Trophoblast cell (in vitro differentiated cells and primary cell): Measurements from ENCODE around the gene FBRSL1.

Experiments
- DNase-seq, 2 donors: peaks; one replicate each; pipeline ENCODE4 v3.0.0-alpha.2; 2016
- H2AFZ ChIP-seq: 2 replicates; pipeline ENCODE4 v1.6.1; 2013; ENCODE audit warnings: low read length, moderate library complexity, mild to moderate bottlenecking; ENCODE audit not compliant: insufficient read depth, poor library complexity
- H2AK5ac ChIP-seq: 2 replicates; pipeline ENCODE4 v1.6.1; 2013; ENCODE audit warnings: mild to moderate bottlenecking, low read length
- H2BK120ac ChIP-seq: 2 replicates; pipeline ENCODE4 v1.6.1; 2013; ENCODE audit warnings: low read length, mild to moderate bottlenecking, moderate library complexity; ENCODE audit not compliant: insufficient read depth, poor library complexity
- H2BK12ac ChIP-seq: 2 replicates; pipeline ENCODE4 v1.6.1; 2013; ENCODE audit warnings: mild to moderate bottlenecking, low read length, moderate library complexity
- H2BK5ac ChIP-seq: 2 replicates; pipeline ENCODE4 v1.6.1; 2013; ENCODE audit warnings: low read length, low read depth, moderate library complexity, mild to moderate bottlenecking; ENCODE audit not compliant: poor library complexity
- H3K14ac ChIP-seq: 2 replicates; pipeline ENCODE4 v1.6.1; 2013; ENCODE audit warnings: mild to moderate bottlenecking, low read length
- H3K18ac ChIP-seq: 2 replicates; pipeline ENCODE4 v1.6.1; 2013; ENCODE audit warnings: mild to moderate bottlenecking, low read length
- H3K23ac ChIP-seq: 2 replicates; pipeline ENCODE4 v1.6.1; 2013; ENCODE audit warnings: low read length
- H3K27ac ChIP-seq: 2 replicates; pipeline ENCODE4 v1.5.1; 2013; ENCODE audit warnings: low read depth, mild to moderate bottlenecking, inconsistent platforms, low read length, moderate library complexity
- H3K27me3 ChIP-seq: 2 replicates; pipeline ENCODE4 v1.6.1; 2013; ENCODE audit warnings: inconsistent platforms, mild to moderate bottlenecking, low read length, moderate library complexity; ENCODE audit not compliant: insufficient read depth
- H3K36me3 ChIP-seq, 2 experiments: 1 replicate in 1 of 2; 2 replicates in 1 of 2; pipeline ENCODE4 v1.6.1; 2013; ENCODE audit warnings: low read length in 2 of 2, mild to moderate bottlenecking in 2 of 2, moderate library complexity in 1 of 2; ENCODE audit not compliant: insufficient read depth in 2 of 2, control insufficient read depth in 1 of 2
- H3K4ac ChIP-seq: 2 replicates; pipeline ENCODE4 v1.6.1; 2013; ENCODE audit warnings: low read depth, mild to moderate bottlenecking, low read length, moderate library complexity
- H3K4me1 ChIP-seq, 2 experiments: 1 replicate in 1 of 2; 2 replicates in 1 of 2; pipeline ENCODE4 v1.6.1; 2013; ENCODE audit warnings: low read length in 2 of 2, mild to moderate bottlenecking in 2 of 2, moderate library complexity in 1 of 2; ENCODE audit not compliant: insufficient read depth in 2 of 2, control insufficient read depth in 1 of 2
- H3K4me2 ChIP-seq: 2 replicates; pipeline ENCODE4 v1.6.1; 2013; ENCODE audit warnings: inconsistent platforms, mild to moderate bottlenecking, low read length, moderate library complexity
- H3K4me3 ChIP-seq: 2 replicates; pipeline ENCODE4 v1.5.1; 2013; ENCODE audit warnings: mild to moderate bottlenecking, low read depth, low read length, inconsistent platforms
- H3K79me1 ChIP-seq: one replicate; pipeline ENCODE4 v1.6.1; 2013; ENCODE audit warnings: low read length
- H3K79me2 ChIP-seq: 2 replicates; pipeline ENCODE4 v1.6.1; 2013; ENCODE audit warnings: low read length, mild to moderate bottlenecking; ENCODE audit not compliant: control insufficient read depth, insufficient read depth, poor library complexity
- H3K9ac ChIP-seq: 2 replicates; pipeline ENCODE4 v1.6.1; 2013; ENCODE audit warnings: mild to moderate bottlenecking, low read length
- H3K9me3 ChIP-seq: 2 replicates; pipeline ENCODE4 v1.6.1; 2013; ENCODE audit warnings: low read depth, mild to moderate bottlenecking, control low read depth, inconsistent platforms, low read length; ENCODE audit not compliant: insufficient read depth
- H4K12ac ChIP-seq: 2 replicates; pipeline ENCODE4 v1.6.1; 2013; ENCODE audit warnings: low read depth, mild to moderate bottlenecking, low read length, moderate library complexity
- H4K8ac ChIP-seq: 2 replicates; pipeline ENCODE4 v1.6.1; 2013; ENCODE audit warnings: low read depth, mild to moderate bottlenecking, low read length, moderate library complexity
- H4K91ac ChIP-seq: one replicate; pipeline ENCODE4 v1.6.1; 2013; ENCODE audit warnings: low read depth, mild to moderate bottlenecking, low read length, moderate library complexity
- WGBS: extraction: QIAGEN DNeasy Blood & Tissue Kit; methylation state at CpG from one replicate; pipeline ENCODE4 v1.1.7; 2013; ENCODE audit warnings: missing lambda C conversion rate; ENCODE audit not compliant: insufficient read length, insufficient coverage; ENCODE audit errors: extremely low coverage; 5-methylcytosine and 5-hydroxymethylcytosine counted together

The FBRSL1 gene

DNA sequence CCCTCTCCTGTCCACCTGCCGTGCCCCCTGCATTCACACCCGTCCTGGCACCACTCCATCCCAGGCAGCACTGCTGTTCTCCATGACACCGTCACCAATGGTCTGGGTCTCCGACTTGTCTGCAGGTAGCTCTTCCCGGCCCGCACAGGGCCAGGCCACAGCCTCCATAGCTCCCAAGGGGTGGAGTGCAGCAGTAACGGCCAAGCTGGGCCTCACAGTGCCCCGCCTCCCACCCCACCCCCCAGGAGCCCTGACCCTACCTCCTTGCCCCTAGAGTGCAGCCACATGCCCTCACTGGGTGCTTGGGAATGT, 12.9 kb downstream of the FBRSL1 start:
- no peak for DNase-seq
- Histone ChIP-seq H3K23ac (no peak overlapping the region), H3K4me2 (no peak overlapping the region), H2AK5ac (no peak overlapping the region), H3K36me3 (no peaks in the 10 kb centered on the region), H3K27me3 (no peaks in the 10 kb centered on the region), H3K27ac (no peak overlapping the region), H3K18ac (no peak overlapping the region), H3K4me1 (peaks cover 10 to 33% of the 10 kb centered on the region in 2 experiments), H2BK120ac (no peak overlapping the region), H2AFZ (no peak overlapping the region), H3K79me1 (no peaks in the 10 kb centered on the region), H3K4ac (no peak overlapping the region), H3K4me3 (no peak overlapping the region), H2BK12ac (no peak overlapping the region), H3K9ac (no peak overlapping the region), H4K91ac (no peak overlapping the region), H3K79me2 (peaks cover 26% of the 10 kb centered on the region), H4K12ac (no peak overlapping the region), H3K9me3 (no peaks in the 10 kb centered on the region), H3K14ac (no peak overlapping the region), H4K8ac (no peak overlapping the region), H2BK5ac (no peak overlapping the region)
- no CpG with 5 or more reads among the region's 8 CpGs for WGBS

DNA sequence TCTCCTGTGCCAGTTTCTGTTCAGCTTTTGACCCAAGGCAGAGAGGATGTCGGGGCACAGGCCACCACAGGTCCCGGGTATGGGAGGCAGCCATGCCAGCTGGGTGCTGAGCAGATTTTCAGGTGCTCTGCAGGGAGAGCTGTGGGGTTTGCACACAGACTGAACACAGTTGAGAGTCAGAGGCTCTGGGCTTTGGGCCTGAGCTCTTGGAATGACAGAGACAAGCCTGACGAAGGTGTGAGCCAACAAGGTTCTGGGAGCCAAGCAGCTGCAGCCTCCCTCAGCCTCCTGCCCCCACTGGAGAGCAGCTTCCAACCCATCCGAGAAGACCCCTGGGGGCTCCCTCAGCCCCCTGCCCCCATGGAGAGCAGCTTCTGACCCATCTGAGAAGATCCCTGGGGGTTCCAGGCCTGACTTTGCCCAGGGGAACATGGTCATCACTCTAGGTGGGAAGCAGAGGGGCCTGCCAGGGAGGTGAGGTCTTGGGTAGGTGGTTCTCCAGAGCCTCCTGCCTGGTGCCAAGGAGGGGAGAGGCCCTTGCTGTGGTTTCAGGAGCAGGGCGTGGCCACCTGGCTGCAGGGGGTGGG, 13.8 kb downstream of the FBRSL1 start:
- Histone ChIP-seq H2BK5ac (no peak overlapping the region), H2AFZ (no peak overlapping the region), H2BK120ac (no peak overlapping the region), H3K27ac (no peak overlapping the region), H4K12ac (no peak overlapping the region), H3K9ac (no peak overlapping the region), H3K36me3 (peaks cover 6% of the 10 kb centered on the region in 2 experiments), H3K79me2 (peaks cover 18% of the 10 kb centered on the region), H2AK5ac (no peak overlapping the region), H3K18ac (no peak overlapping the region), H2BK12ac (no peak overlapping the region), H3K4me3 (no peak overlapping the region), H4K91ac (no peak overlapping the region), H3K27me3 (no peaks in the 10 kb centered on the region), H3K79me1 (no peaks in the 10 kb centered on the region), H3K4me1 (peaks cover 9 to 33% of the 10 kb centered on the region in 2 experiments), H3K4me2 (no peak overlapping the region), H3K4ac (peak overlapping the region; percentile 31), H3K23ac (no peak overlapping the region), H3K9me3 (no peaks in the 10 kb centered on the region), H3K14ac (no peak overlapping the region), H4K8ac (no peak overlapping the region)
- DNase-seq: no peak
- WGBS: no CpG with 5 or more reads among the region's 5 CpGs

DNA sequence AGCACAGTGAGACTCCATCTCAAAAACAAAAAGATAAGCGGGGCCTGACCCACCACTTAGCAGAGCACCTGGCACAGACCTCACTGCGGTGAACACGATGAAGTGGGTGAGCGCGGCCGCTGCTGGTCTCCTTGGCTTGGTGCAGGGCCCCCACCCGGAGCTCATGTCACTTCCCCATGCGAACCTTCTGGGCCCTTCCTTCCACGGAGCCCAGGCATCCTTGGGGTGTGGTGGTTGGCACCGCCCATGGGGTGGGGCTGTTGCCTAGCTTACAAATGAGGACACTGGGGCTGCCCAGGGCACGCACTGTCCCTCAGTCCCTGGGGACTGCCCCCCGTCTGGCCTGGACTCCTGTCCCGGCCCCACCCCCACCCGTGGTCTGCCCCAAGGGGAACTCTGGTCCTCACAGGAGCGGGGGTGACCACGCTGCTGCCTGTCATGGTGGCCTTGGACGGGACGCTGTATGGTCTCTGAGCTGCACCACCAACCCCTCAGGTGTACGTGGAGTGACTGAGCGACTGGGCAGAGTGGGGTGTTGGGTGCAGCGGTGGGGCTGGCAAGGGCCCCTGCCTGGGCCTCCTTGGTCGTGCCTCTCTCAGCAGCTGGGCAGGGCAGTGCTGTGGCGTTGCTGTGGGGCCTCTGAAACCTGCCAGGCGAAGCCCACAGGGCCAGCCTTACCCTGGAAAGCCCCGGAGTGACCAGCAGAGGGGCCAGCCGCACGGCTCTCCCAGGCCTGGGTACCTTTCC, 15.3 kb downstream of the FBRSL1 start:
- Histone ChIP-seq H3K18ac (peak overlapping the region; percentile 11), H4K91ac (no peak overlapping the region), H3K9ac (no peak overlapping the region), H3K79me2 (peaks cover 12% of the 10 kb centered on the region), H2BK120ac (no peak overlapping the region), H2AFZ (no peak overlapping the region), H3K9me3 (no peaks in the 10 kb centered on the region), H3K23ac (no peak overlapping the region), H3K4me2 (no peak overlapping the region), H3K36me3 (peaks cover 8 to 9% of the 10 kb centered on the region in 2 experiments), H4K8ac (no peak overlapping the region), H3K4me1 (peaks cover 5 to 28% of the 10 kb centered on the region in 2 experiments), H2BK5ac (no peak overlapping the region), H3K14ac (no peak overlapping the region), H3K4me3 (no peak overlapping the region), H2BK12ac (no peak overlapping the region), H3K79me1 (no peaks in the 10 kb centered on the region), H3K4ac (peak overlapping the region; percentile 69), H3K27ac (no peak overlapping the region), H4K12ac (no peak overlapping the region), H2AK5ac (no peak overlapping the region), H3K27me3 (no peaks in the 10 kb centered on the region)
- WGBS: no CpG with 5 or more reads among the region's 27 CpGs
- no peak for DNase-seq

DNA sequence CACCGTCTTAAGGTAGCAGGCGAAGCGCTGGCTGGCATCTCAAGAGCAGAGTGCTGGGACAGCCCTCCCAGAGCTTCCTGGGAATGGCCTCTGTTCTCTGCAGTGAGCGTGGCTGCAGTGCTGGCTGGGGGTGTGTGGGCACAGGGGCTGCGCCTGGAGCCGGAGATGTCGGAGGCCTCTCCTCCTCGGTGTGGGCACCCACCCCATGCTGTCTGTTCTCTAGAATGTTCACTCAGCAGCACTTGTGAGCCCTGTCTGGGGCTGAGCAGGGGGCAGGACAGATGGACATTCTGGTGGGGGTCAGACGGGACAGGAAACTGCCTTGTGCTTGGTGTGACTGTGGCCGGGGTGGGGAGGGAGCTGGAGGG, 15.9 kb downstream of the FBRSL1 start:
- peak overlapping the region; percentile 14 for H3K18ac ChIP-seq
- no peak overlapping the region for H2BK5ac ChIP-seq
- no peak overlapping the region for H3K9ac ChIP-seq
- no peak overlapping the region for H3K4me2 ChIP-seq
- WGBS: no CpG with 5 or more reads among the region's 10 CpGs
- H3K4ac ChIP-seq: peak overlapping the region; percentile 69
- DNase-seq: no peak
- H3K23ac ChIP-seq: no peak overlapping the region
- peaks cover 5 to 24% of the 10 kb centered on the region in 2 experiments for H3K4me1 ChIP-seq
- peaks cover 10% of the 10 kb centered on the region for H3K79me2 ChIP-seq
- H4K12ac ChIP-seq: no peak overlapping the region
- H3K27me3 ChIP-seq: no peaks in the 10 kb centered on the region
- no peak overlapping the region for H2AFZ ChIP-seq
- H3K36me3 ChIP-seq: peaks cover 9 to 12% of the 10 kb centered on the region in 2 experiments
- no peak overlapping the region for H4K8ac ChIP-seq
- no peak overlapping the region for H2AK5ac ChIP-seq
- H3K9me3 ChIP-seq: no peaks in the 10 kb centered on the region
- no peak overlapping the region for H2BK120ac ChIP-seq
- H3K79me1 ChIP-seq: no peaks in the 10 kb centered on the region
- H3K14ac ChIP-seq: no peak overlapping the region
- H3K27ac ChIP-seq: no peak overlapping the region
- H4K91ac ChIP-seq: no peak overlapping the region
- no peak overlapping the region for H2BK12ac ChIP-seq
- no peak overlapping the region for H3K4me3 ChIP-seq
